Central memory CD8-positive, alpha-beta T cell (primary cell): ENCODE measurements around the gene MUC5B.

Experiments
- ATAC-seq: fragments of 150-1000 bp; cut with Tn5 transposase; replicated peaks from 2 replicates; pipeline ENCODE4 v1.10.0; 2022; ENCODE audit warnings: mild to moderate bottlenecking, moderate FRiP score, moderate number of reproducible peaks; ENCODE audit not compliant: poor library complexity, severe bottlenecking; ENCODE audit errors: extremely low read depth
- DNase-seq, 2 donors: peaks; one replicate each; pipeline ENCODE4 v3.0.0; 2021; ENCODE audit warnings: low spot score in 2 of 2
- H3K27ac Mint-ChIP-seq: one replicate; pipeline ENCODE4 v1.8.0; 2022; ENCODE audit warnings: low read depth, mild to moderate bottlenecking, moderate library complexity, mixed read lengths
- H3K27me3 Mint-ChIP-seq: one replicate; pipeline ENCODE4 v1.8.0; 2022; ENCODE audit warnings: mixed read lengths
- H3K36me3 Mint-ChIP-seq: one replicate; pipeline ENCODE4 v1.8.0; 2022; ENCODE audit warnings: mild to moderate bottlenecking, moderate library complexity, mixed read lengths; ENCODE audit not compliant: insufficient read depth
- H3K4me1 Mint-ChIP-seq: one replicate; pipeline ENCODE4 v1.8.0; 2022; ENCODE audit warnings: mixed read lengths
- H3K4me3 Mint-ChIP-seq: one replicate; pipeline ENCODE4 v1.8.0; 2022; ENCODE audit warnings: mild to moderate bottlenecking, moderate library complexity, mixed read lengths
- H3K9me3 Mint-ChIP-seq: one replicate; pipeline ENCODE4 v1.8.0; 2022; ENCODE audit warnings: mixed read lengths

MUC5B gene

GRCh38 chr11:1223346-1224110 is 662 bp downstream of the MUC5B start:
- Mint-ChIP-seq H3K9me3 (no peaks in the 10 kb centered on the region), H3K4me3 (no peak overlapping the region), H3K27ac (no peak overlapping the region), H3K36me3 (peaks cover 2% of the 10 kb centered on the region), H3K27me3 (peaks cover 9% of the 10 kb centered on the region), H3K4me1 (no peaks in the 10 kb centered on the region)
- DNase-seq, result no peak
- no peak for ATAC-seq

- Mint-ChIP-seq H3K4me3 (no peak overlapping the region), H3K9me3 (no peaks in the 10 kb centered on the region), H3K27me3 (peaks cover 9% of the 10 kb centered on the region), H3K36me3 (peaks cover 2% of the 10 kb centered on the region), H3K27ac (no peak overlapping the region), H3K4me1 (no peaks in the 10 kb centered on the region)
- DNase-seq (no peak), ATAC-seq (no peak)
Measured at GRCh38 chr11:1224111-1224490, 1.2 kb downstream of the MUC5B start.

GRCh38 chr11:1224491-1225385 is 1.9 kb downstream of the MUC5B start:
- ATAC-seq (no peak), DNase-seq (no peak)
- Mint-ChIP-seq H3K4me3 (no peak overlapping the region), H3K27ac (no peak overlapping the region), H3K4me1 (no peaks in the 10 kb centered on the region), H3K9me3 (no peaks in the 10 kb centered on the region), H3K27me3 (peaks cover 9% of the 10 kb centered on the region), H3K36me3 (peaks cover 2% of the 10 kb centered on the region)

- ATAC-seq, result no peak
- no peaks in the 10 kb centered on the region for H3K4me1 Mint-ChIP-seq
- H3K27ac Mint-ChIP-seq, result no peak overlapping the region
- no peak for DNase-seq
- peaks cover 9% of the 10 kb centered on the region for H3K27me3 Mint-ChIP-seq
- no peak overlapping the region for H3K4me3 Mint-ChIP-seq
- no peaks in the 10 kb centered on the region for H3K9me3 Mint-ChIP-seq
- H3K36me3 Mint-ChIP-seq, result peaks cover 2% of the 10 kb centered on the region
Measured at GRCh38 chr11:1225386-1226225, 2.7 kb downstream of the MUC5B start.

- no peaks in the 10 kb centered on the region for H3K4me1 Mint-ChIP-seq
- no peaks in the 10 kb centered on the region for H3K9me3 Mint-ChIP-seq
- ATAC-seq (no peak), DNase-seq (no peak)
- peaks cover 2% of the 10 kb centered on the region for H3K36me3 Mint-ChIP-seq
- H3K27me3 Mint-ChIP-seq, result peaks cover 4% of the 10 kb centered on the region
- H3K4me3 Mint-ChIP-seq, result no peak overlapping the region
- no peak overlapping the region for H3K27ac Mint-ChIP-seq
Measured at GRCh38 chr11:1226226-1226985, 3.5 kb downstream of the MUC5B start.

GRCh38 chr11:1226986-1227550 is 4.2 kb downstream of the MUC5B start:
- ATAC-seq (no peak), DNase-seq (no peak)
- H3K27me3 Mint-ChIP-seq, result no peaks in the 10 kb centered on the region
- no peak overlapping the region for H3K4me3 Mint-ChIP-seq
- H3K27ac Mint-ChIP-seq, result no peak overlapping the region
- no peaks in the 10 kb centered on the region for H3K9me3 Mint-ChIP-seq
- peaks cover 2% of the 10 kb centered on the region for H3K36me3 Mint-ChIP-seq
- H3K4me1 Mint-ChIP-seq, result no peaks in the 10 kb centered on the region

GRCh38 chr11:1227551-1228100 is 4.8 kb downstream of the MUC5B start:
- H3K27ac Mint-ChIP-seq, result no peak overlapping the region
- no peaks in the 10 kb centered on the region for H3K27me3 Mint-ChIP-seq
- no peaks in the 10 kb centered on the region for H3K9me3 Mint-ChIP-seq
- no peaks in the 10 kb centered on the region for H3K4me1 Mint-ChIP-seq
- H3K36me3 Mint-ChIP-seq, result peaks cover 2% of the 10 kb centered on the region
- no peak for DNase-seq
- ATAC-seq, result no peak
- H3K4me3 Mint-ChIP-seq, result no peak overlapping the region

GRCh38 chr11:1228101-1228821 is 5.4 kb downstream of the MUC5B start:
- Mint-ChIP-seq H3K27me3 (no peaks in the 10 kb centered on the region), H3K9me3 (no peaks in the 10 kb centered on the region), H3K27ac (no peak overlapping the region), H3K4me1 (no peaks in the 10 kb centered on the region), H3K4me3 (no peak overlapping the region), H3K36me3 (peaks cover 2% of the 10 kb centered on the region)
- DNase-seq (no peak), ATAC-seq (no peak)

GRCh38 chr11:1228921-1229451 is 6.1 kb downstream of the MUC5B start:
- H3K4me3 Mint-ChIP-seq, result no peak overlapping the region
- H3K9me3 Mint-ChIP-seq, result no peaks in the 10 kb centered on the region
- ATAC-seq, result no peak
- DNase-seq, result no peak
- no peaks in the 10 kb centered on the region for H3K4me1 Mint-ChIP-seq
- H3K27me3 Mint-ChIP-seq, result no peaks in the 10 kb centered on the region
- no peak overlapping the region for H3K27ac Mint-ChIP-seq
- H3K36me3 Mint-ChIP-seq, result peaks cover 2% of the 10 kb centered on the region

- Mint-ChIP-seq H3K27me3 (no peaks in the 10 kb centered on the region), H3K36me3 (peaks cover 2% of the 10 kb centered on the region), H3K27ac (no peak overlapping the region), H3K4me3 (no peak overlapping the region), H3K9me3 (no peaks in the 10 kb centered on the region), H3K4me1 (no peaks in the 10 kb centered on the region)
- DNase-seq (no peak), ATAC-seq (no peak)
Measured at GRCh38 chr11:1229471-1230120, 6.7 kb downstream of the MUC5B start.

GRCh38 chr11:1230121-1230455 is 7.2 kb downstream of the MUC5B start:
- Mint-ChIP-seq H3K4me3 (no peak overlapping the region), H3K36me3 (peaks cover 2% of the 10 kb centered on the region), H3K4me1 (no peaks in the 10 kb centered on the region), H3K9me3 (no peaks in the 10 kb centered on the region), H3K27me3 (no peaks in the 10 kb centered on the region), H3K27ac (no peak overlapping the region)
- ATAC-seq (no peak), DNase-seq (no peak)
